ENCODE data around the gene VARS2.
A peak's percentile ranks its signal among the peaks of the same experiment; 100 is the strongest.

Gene VARS2

GRCh38 chr6:30940361-30940986 lies 26.4 kb downstream of the VARS2 start, which contains the start of gene MUCL3:
MUCL3 (plus strand) TSS chr6:30940973; CDS start chr6:30941000, 27 bp downstream.
- peaks cover 9% of the 10 kb centered on the region for H3K4me1 ChIP-seq (ENCODE audit: control insufficient read depth, low read depth, low read length)
- no peak within 1 kb of the TSS for H3K18ac ChIP-seq (ENCODE audit: low read length)
- DNase-seq: no peak
- no peak within 1 kb of the TSS for H2BK120ac ChIP-seq (ENCODE audit: low read depth, low read length)
- H4K8ac ChIP-seq (ENCODE audit: low read depth, low read length): no peak within 1 kb of the TSS
- H2BK15ac ChIP-seq (replicated peaks; ENCODE audit: low read depth): no peak within 1 kb of the TSS
- H3K23ac ChIP-seq (ENCODE audit: low read length): no peak within 1 kb of the TSS
- no peak within 1 kb of the TSS for H3K4me3 ChIP-seq (ENCODE audit: low read length)
- H3K79me1 ChIP-seq (ENCODE audit: low read length): no peaks in the 10 kb centered on the region
- H4K5ac ChIP-seq (ENCODE audit: low read length): no peak within 1 kb of the TSS
- no peaks in the 10 kb centered on the region for H3K27me3 ChIP-seq (ENCODE audit: insufficient read depth, low read length, poor library complexity)
- no peak within 1 kb of the TSS for H3K4ac ChIP-seq (ENCODE audit: low read depth, low read length)
- peak within 1 kb of the TSS; percentile 7 for H3K56ac ChIP-seq (ENCODE audit: low read length)
- no peak within 1 kb of the TSS for H2BK5ac ChIP-seq (ENCODE audit: low read length)
- no CpG with 5 or more reads among the region's 16 CpGs for WGBS (ENCODE audit: extremely low coverage, insufficient coverage, low lambda C conversion rate)
- no peaks in the 10 kb centered on the region for H3K36me3 ChIP-seq (ENCODE audit: control insufficient read depth, insufficient read depth, low read length)
- H3K9ac ChIP-seq (ENCODE audit: low read length): no peak within 1 kb of the TSS
- H3K27ac ChIP-seq (ENCODE audit: low read depth, low read length): no peak within 1 kb of the TSS
- H3K79me2 ChIP-seq (ENCODE audit: control insufficient read depth, insufficient read depth, low read length): no peaks in the 10 kb centered on the region
- no peak within 1 kb of the TSS for H3K4me2 ChIP-seq (ENCODE audit: low read length)
- no peak within 1 kb of the TSS for H2AK5ac ChIP-seq (ENCODE audit: low read length)

GRCh38 chr6:30942338-30943060 lies 28.5 kb downstream of the VARS2 start:
- Histone ChIP-seq H4K8ac (ENCODE audit: low read depth, low read length) (no peak overlapping the region), H3K79me2 (ENCODE audit: control insufficient read depth, insufficient read depth, low read length) (no peaks in the 10 kb centered on the region), H3K27me3 (ENCODE audit: insufficient read depth, low read length, poor library complexity) (no peaks in the 10 kb centered on the region), H2BK120ac (ENCODE audit: low read depth, low read length) (no peak overlapping the region), H3K56ac (ENCODE audit: low read length) (peak overlapping the region; percentile 79), H3K4me3 (ENCODE audit: low read length) (no peak overlapping the region), H4K5ac (ENCODE audit: low read length) (no peak overlapping the region), H2BK5ac (ENCODE audit: low read length) (peak overlapping the region; percentile 89), H3K4ac (ENCODE audit: low read depth, low read length) (no peak overlapping the region), H3K79me1 (ENCODE audit: low read length) (no peaks in the 10 kb centered on the region), H2AK5ac (ENCODE audit: low read length) (peak overlapping the region; percentile 95), H3K9ac (ENCODE audit: low read length) (peak overlapping the region; percentile 50), H3K4me1 (ENCODE audit: control insufficient read depth, low read depth, low read length) (peaks cover 7% of the 10 kb centered on the region), H3K23ac (ENCODE audit: low read length) (peak overlapping the region; percentile 92), H2BK15ac (replicated peaks; ENCODE audit: low read depth) (no peak overlapping the region), H3K4me2 (ENCODE audit: low read length) (no peak overlapping the region), H3K18ac (ENCODE audit: low read length) (no peak overlapping the region), H3K36me3 (ENCODE audit: control insufficient read depth, insufficient read depth, low read length) (no peaks in the 10 kb centered on the region), H3K27ac (ENCODE audit: low read depth, low read length) (no peak overlapping the region)
- peak; percentile 98 for DNase-seq
- no CpG with 5 or more reads among the region's 15 CpGs for WGBS (ENCODE audit: extremely low coverage, insufficient coverage, low lambda C conversion rate)

DNA sequence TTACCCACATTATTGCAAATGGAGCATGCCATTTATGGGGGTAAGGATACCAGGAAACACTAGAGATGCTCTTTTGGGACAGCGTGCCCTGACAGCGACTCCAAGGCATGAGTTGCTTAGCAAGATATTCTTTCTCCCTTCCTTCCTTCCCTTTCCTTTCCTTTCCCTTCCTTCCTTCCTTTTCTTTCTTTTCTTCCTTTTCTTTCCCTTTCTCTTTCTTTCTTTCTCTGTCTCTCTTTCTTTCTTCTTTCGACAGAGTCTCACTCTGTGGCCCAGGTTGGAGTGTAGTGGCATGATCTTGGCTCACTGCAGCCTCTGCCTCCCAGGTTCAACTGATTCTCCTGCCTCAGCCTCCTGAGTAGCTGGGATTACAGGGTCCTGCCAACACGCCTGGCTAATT lies 30.0 kb downstream of the VARS2 start:
- no CpG with 5 or more reads among the region's 4 CpGs for WGBS (ENCODE audit: extremely low coverage, insufficient coverage, low lambda C conversion rate)

DNA sequence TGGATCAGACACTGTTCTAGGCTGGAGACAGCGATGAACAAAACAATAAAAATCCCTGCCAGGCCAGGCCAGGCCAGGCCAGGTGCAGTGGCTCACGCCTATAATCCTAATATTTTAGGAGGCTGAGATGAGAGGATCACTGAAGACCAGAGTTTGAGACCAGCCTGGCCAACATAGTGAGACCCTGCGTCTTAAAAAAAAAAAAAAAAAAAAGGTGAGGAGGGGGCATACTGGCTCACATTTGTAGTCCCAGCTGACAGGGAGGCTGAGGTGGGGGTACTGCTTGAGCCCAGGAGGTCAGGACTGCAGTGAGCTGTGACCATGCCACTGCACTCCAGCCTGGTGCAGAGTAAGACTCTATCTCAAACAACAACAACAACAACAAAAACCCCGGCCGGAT lies 31.2 kb downstream of the VARS2 start:
- Histone ChIP-seq H3K23ac (ENCODE audit: low read length) (no peak overlapping the region), H3K4me2 (ENCODE audit: low read length) (no peak overlapping the region), H3K4ac (ENCODE audit: low read depth, low read length) (no peak overlapping the region), H4K5ac (ENCODE audit: low read length) (no peak overlapping the region), H3K4me3 (ENCODE audit: low read length) (no peak overlapping the region), H3K18ac (ENCODE audit: low read length) (no peak overlapping the region), H3K4me1 (ENCODE audit: control insufficient read depth, low read depth, low read length) (peaks cover 7% of the 10 kb centered on the region), H3K27me3 (ENCODE audit: insufficient read depth, low read length, poor library complexity) (no peaks in the 10 kb centered on the region), H2BK15ac (replicated peaks; ENCODE audit: low read depth) (no peak overlapping the region), H3K79me1 (ENCODE audit: low read length) (no peaks in the 10 kb centered on the region), H2BK5ac (ENCODE audit: low read length) (no peak overlapping the region), H3K79me2 (ENCODE audit: control insufficient read depth, insufficient read depth, low read length) (no peaks in the 10 kb centered on the region), H3K36me3 (ENCODE audit: control insufficient read depth, insufficient read depth, low read length) (no peaks in the 10 kb centered on the region), H2BK120ac (ENCODE audit: low read depth, low read length) (no peak overlapping the region), H4K8ac (ENCODE audit: low read depth, low read length) (no peak overlapping the region), H2AK5ac (ENCODE audit: low read length) (no peak overlapping the region), H3K56ac (ENCODE audit: low read length) (no peak overlapping the region), H3K9ac (ENCODE audit: low read length) (no peak overlapping the region), H3K27ac (ENCODE audit: low read depth, low read length) (no peak overlapping the region)
- WGBS (ENCODE audit: extremely low coverage, insufficient coverage, low lambda C conversion rate): no CpG with 5 or more reads among the region's 5 CpGs
- DNase-seq: no peak

More for the DNA sequence above, 30.0 kb downstream of the VARS2 start:
- Histone ChIP-seq H3K79me1 (ENCODE audit: low read length) (no peaks in the 10 kb centered on the region), H2BK120ac (ENCODE audit: low read depth, low read length) (no peak overlapping the region), H3K79me2 (ENCODE audit: control insufficient read depth, insufficient read depth, low read length) (no peaks in the 10 kb centered on the region), H3K4ac (ENCODE audit: low read depth, low read length) (no peak overlapping the region), H3K4me2 (ENCODE audit: low read length) (no peak overlapping the region), H3K23ac (ENCODE audit: low read length) (no peak overlapping the region), H2BK15ac (replicated peaks; ENCODE audit: low read depth) (no peak overlapping the region), H3K4me1 (ENCODE audit: control insufficient read depth, low read depth, low read length) (peaks cover 7% of the 10 kb centered on the region), H3K27me3 (ENCODE audit: insufficient read depth, low read length, poor library complexity) (no peaks in the 10 kb centered on the region), H3K4me3 (ENCODE audit: low read length) (no peak overlapping the region), H4K8ac (ENCODE audit: low read depth, low read length) (no peak overlapping the region), H3K27ac (ENCODE audit: low read depth, low read length) (no peak overlapping the region), H2AK5ac (ENCODE audit: low read length) (no peak overlapping the region), H2BK5ac (ENCODE audit: low read length) (no peak overlapping the region), H3K18ac (ENCODE audit: low read length) (no peak overlapping the region), H3K56ac (ENCODE audit: low read length) (no peak overlapping the region), H3K36me3 (ENCODE audit: control insufficient read depth, insufficient read depth, low read length) (no peaks in the 10 kb centered on the region), H3K9ac (ENCODE audit: low read length) (no peak overlapping the region), H4K5ac (ENCODE audit: low read length) (no peak overlapping the region)
- no peak for DNase-seq

GRCh38 chr6:30947231-30947630 lies 33.2 kb downstream of the VARS2 start:
- no peak overlapping the region for H2BK5ac ChIP-seq (ENCODE audit: low read length)
- no peak overlapping the region for H4K8ac ChIP-seq (ENCODE audit: low read depth, low read length)
- no peak overlapping the region for H2BK15ac ChIP-seq (replicated peaks; ENCODE audit: low read depth)
- no peak overlapping the region for H3K27ac ChIP-seq (ENCODE audit: low read depth, low read length)
- no peak overlapping the region for H2AK5ac ChIP-seq (ENCODE audit: low read length)
- H3K36me3 ChIP-seq (ENCODE audit: control insufficient read depth, insufficient read depth, low read length): no peaks in the 10 kb centered on the region
- H3K4me2 ChIP-seq (ENCODE audit: low read length): no peak overlapping the region
- no peak for DNase-seq
- H3K9ac ChIP-seq (ENCODE audit: low read length): no peak overlapping the region
- H4K5ac ChIP-seq (ENCODE audit: low read length): no peak overlapping the region
- H3K4me3 ChIP-seq (ENCODE audit: low read length): no peak overlapping the region
- H3K23ac ChIP-seq (ENCODE audit: low read length): no peak overlapping the region
- no peak overlapping the region for H3K56ac ChIP-seq (ENCODE audit: low read length)
- no CpG with 5 or more reads among the region's 4 CpGs for WGBS (ENCODE audit: extremely low coverage, insufficient coverage, low lambda C conversion rate)
- H2BK120ac ChIP-seq (ENCODE audit: low read depth, low read length): no peak overlapping the region
- H3K79me2 ChIP-seq (ENCODE audit: control insufficient read depth, insufficient read depth, low read length): no peaks in the 10 kb centered on the region
- no peak overlapping the region for H3K4ac ChIP-seq (ENCODE audit: low read depth, low read length)
- no peak overlapping the region for H3K18ac ChIP-seq (ENCODE audit: low read length)
- peaks cover 5% of the 10 kb centered on the region for H3K4me1 ChIP-seq (ENCODE audit: control insufficient read depth, low read depth, low read length)
- no peaks in the 10 kb centered on the region for H3K79me1 ChIP-seq (ENCODE audit: low read length)
- no peaks in the 10 kb centered on the region for H3K27me3 ChIP-seq (ENCODE audit: insufficient read depth, low read length, poor library complexity)
